Measurements from ENCODE around the gene MYO1A. TPM values are rescaled to one million over a fixed set of nuclear protein-coding genes. Genes with fewer than 3 reads are reported as not detected.

MYO1A gene
- total RNA-seq, 2 experiments from 2014 or later, result 0.19 to 0.47 TPM

DNA sequence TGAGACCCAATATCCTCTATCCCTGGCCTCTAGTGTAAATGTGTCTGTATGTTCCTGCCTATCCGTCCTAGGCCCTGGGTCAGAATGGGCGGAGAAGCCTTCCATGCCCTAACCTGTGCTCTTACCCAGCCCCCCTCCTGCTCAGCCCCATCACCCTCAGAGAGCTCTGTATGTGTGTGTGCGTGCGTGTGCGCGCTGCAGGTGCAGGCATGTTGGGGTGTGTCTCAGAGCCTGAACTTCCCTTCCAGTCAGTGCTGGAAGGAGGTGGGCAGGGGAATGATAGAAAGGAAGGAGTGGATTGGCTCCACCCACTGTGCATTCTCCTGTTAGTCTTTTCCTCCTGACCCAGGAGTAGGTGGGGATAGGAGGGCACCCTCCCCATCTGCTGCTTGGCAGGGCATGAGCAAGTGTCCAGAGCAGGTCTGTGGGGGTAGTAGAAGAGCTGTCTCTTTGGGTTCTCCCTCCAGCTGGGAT is 46.2 kb upstream of the MYO1A start:
- H3K36me3 ChIP-seq (ENCODE audit: insufficient read depth, low read length), result peaks cover 78% of the 10 kb centered on the region
- POLR2A ChIA-PET, result no interaction called here
- no peak overlapping the region for H3K4me3 ChIP-seq (ENCODE audit: low read depth, low read length, poor library complexity, severe bottlenecking)
- no peak overlapping the region for H2AFZ ChIP-seq (ENCODE audit: low read length)
- H3K4me1 ChIP-seq (ENCODE audit: insufficient read depth, low read length, poor library complexity, severe bottlenecking), result peaks cover 19% of the 10 kb centered on the region
- no peak overlapping the region for H3K4me2 ChIP-seq (ENCODE audit: low read length)
- intact Hi-C loops (cut with micrococcal nuclease; ENCODE audit: unreplicated experiment), result no loop called here
- DNase-seq (ENCODE audit: low spot score), result no peak
- no peaks in the 10 kb centered on the region for H3K9me2 ChIP-seq (ENCODE audit: insufficient read depth, low read length)
- no TSS peak for BruUV-seq (replicated peaks)
- no peaks in the 10 kb centered on the region for H3K79me2 ChIP-seq (ENCODE audit: insufficient read depth, low read depth, low read length)
- CTCF ChIA-PET (ENCODE audit: unreplicated experiment), result no interaction called here
- no peak overlapping the region for H3K27ac ChIP-seq (ENCODE audit: low read depth, low read length, poor library complexity, severe bottlenecking)
- H3K9me3 ChIP-seq (ENCODE audit: low read length), result no peaks in the 10 kb centered on the region
- H4K20me1 ChIP-seq (ENCODE audit: insufficient read depth, low read length), result no peaks in the 10 kb centered on the region
- TF ChIP-seq, protein P1, sequence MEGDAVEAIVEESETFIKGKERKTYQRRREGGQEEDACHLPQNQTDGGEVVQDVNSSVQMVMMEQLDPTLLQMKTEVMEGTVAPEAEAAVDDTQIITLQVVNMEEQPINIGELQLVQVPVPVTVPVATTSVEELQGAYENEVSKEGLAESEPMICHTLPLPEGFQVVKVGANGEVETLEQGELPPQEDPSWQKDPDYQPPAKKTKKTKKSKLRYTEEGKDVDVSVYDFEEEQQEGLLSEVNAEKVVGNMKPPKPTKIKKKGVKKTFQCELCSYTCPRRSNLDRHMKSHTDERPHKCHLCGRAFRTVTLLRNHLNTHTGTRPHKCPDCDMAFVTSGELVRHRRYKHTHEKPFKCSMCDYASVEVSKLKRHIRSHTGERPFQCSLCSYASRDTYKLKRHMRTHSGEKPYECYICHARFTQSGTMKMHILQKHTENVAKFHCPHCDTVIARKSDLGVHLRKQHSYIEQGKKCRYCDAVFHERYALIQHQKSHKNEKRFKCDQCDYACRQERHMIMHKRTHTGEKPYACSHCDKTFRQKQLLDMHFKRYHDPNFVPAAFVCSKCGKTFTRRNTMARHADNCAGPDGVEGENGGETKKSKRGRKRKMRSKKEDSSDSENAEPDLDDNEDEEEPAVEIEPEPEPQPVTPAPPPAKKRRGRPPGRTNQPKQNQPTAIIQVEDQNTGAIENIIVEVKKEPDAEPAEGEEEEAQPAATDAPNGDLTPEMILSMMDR (conservative IDR thresholded peaks at IDR 0.05; ENCODE audit: low read length), result no peak
- no peak for TF ChIP-seq EZH2phosphoT487 (IDR thresholded peaks at IDR 0.05; ENCODE audit: borderline replicate concordance, low read depth, low read length)

DNA sequence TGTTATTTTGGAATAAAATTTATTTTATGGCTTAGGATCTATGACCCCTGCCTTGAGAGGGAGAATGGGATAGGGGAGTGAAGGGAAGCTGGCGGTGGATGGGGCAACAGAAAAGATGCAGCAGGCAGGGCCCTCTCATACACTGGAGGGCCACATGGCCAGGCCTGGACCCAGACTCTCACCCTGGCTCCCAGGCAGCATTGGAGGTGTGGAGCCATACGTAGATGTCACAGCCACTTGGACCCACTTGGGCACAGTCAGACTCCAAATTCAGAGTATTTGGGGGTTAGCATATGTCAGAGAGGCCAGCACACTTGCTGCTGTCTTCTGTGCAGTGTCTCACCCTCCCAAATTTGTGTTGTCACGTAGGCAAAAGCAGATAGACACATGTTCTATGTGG is 45.5 kb upstream of the MYO1A start:
- POLR2A ChIA-PET, result interaction anchor here (0.5 kb wide), 1 partner anchor 836 kb away, joined by 3 read pairs; no protein-coding TSS in a partner anchor
- no peaks in the 10 kb centered on the region for H3K9me2 ChIP-seq (ENCODE audit: insufficient read depth, low read length)
- H2AFZ ChIP-seq (ENCODE audit: low read length), result no peak overlapping the region
- intact Hi-C loops (cut with micrococcal nuclease; ENCODE audit: unreplicated experiment), result no loop called here
- no peak for DNase-seq (ENCODE audit: low spot score)
- TF ChIP-seq, protein P1 (conservative IDR thresholded peaks at IDR 0.05; ENCODE audit: low read length), result no peak
- TF ChIP-seq EZH2phosphoT487 (IDR thresholded peaks at IDR 0.05; ENCODE audit: borderline replicate concordance, low read depth, low read length), result no peak
- no peak overlapping the region for H3K4me2 ChIP-seq (ENCODE audit: low read length)
- no peaks in the 10 kb centered on the region for H4K20me1 ChIP-seq (ENCODE audit: insufficient read depth, low read length)
- no peak overlapping the region for H3K27ac ChIP-seq (ENCODE audit: low read depth, low read length, poor library complexity, severe bottlenecking)
- no peaks in the 10 kb centered on the region for H3K79me2 ChIP-seq (ENCODE audit: insufficient read depth, low read depth, low read length)
- peaks cover 19% of the 10 kb centered on the region for H3K4me1 ChIP-seq (ENCODE audit: insufficient read depth, low read length, poor library complexity, severe bottlenecking)
- H3K36me3 ChIP-seq (ENCODE audit: insufficient read depth, low read length), result peaks cover 76% of the 10 kb centered on the region
- H3K9me3 ChIP-seq (ENCODE audit: low read length), result no peaks in the 10 kb centered on the region
- CTCF ChIA-PET (ENCODE audit: unreplicated experiment), result interaction anchor here (0.6 kb wide), 1 partner anchor 40 kb away, joined by 3 read pairs; no protein-coding TSS in a partner anchor
- H3K4me3 ChIP-seq (ENCODE audit: low read depth, low read length, poor library complexity, severe bottlenecking), result no peak overlapping the region
- BruUV-seq (replicated peaks), result no TSS peak

Data from OCI-LY7 (cell line).